ENCODE results near the gene PFDN2. TPM values are rescaled to one million over a fixed set of nuclear protein-coding genes. Genes with fewer than 3 reads are reported as not detected.

PFDN2 gene
- total and polyA plus RNA-seq, 2 donors (not counting 3 experiments of a cell fraction or from before 2014, with no cell fraction given) = 104 to 157 TPM

GRCh38 chr1:161070761-161071160, 47.1 kb downstream of the PFDN2 start:
- intact Hi-C loops (cut with micrococcal nuclease) (no loop called here), dilution Hi-C loops (cut with MboI; ENCODE audit: extremely low pct_ligation_motif_present, low sequenced_read_pairs) (no loop called here)
- no peak overlapping the region for H3K4me3 ChIP-seq (replicated peaks in 1 of 3; ENCODE audit: insufficient read depth in 1 of 3, low read depth in 1 of 3, low read length in 3 of 3)
- H3K9me3 ChIP-seq (replicated peaks; ENCODE audit: control insufficient read depth, insufficient read depth, low read length) = no peaks in the 10 kb centered on the region
- H3K27me3 ChIP-seq (ENCODE audit: control insufficient read depth in 2 of 2, insufficient read depth in 2 of 2, low read length in 2 of 2) = no peaks in the 10 kb centered on the region
- no peak overlapping the region for H3K4me2 ChIP-seq (ENCODE audit: insufficient read depth, low read length)
- TF ChIP-seq EZH2 (IDR thresholded peaks at IDR 0.05; ENCODE audit: borderline replicate concordance, low read depth, low read length, severe bottlenecking) (no peak), MYC (IDR thresholded peaks at IDR 0.05; ENCODE audit: low read depth, low read length) (no peak), FOS (IDR thresholded peaks at IDR 0.05; ENCODE audit: borderline replicate concordance, insufficient read depth, low read length) (no peak), POLR2AphosphoS5 (IDR thresholded peaks at IDR 0.05; ENCODE audit: insufficient read depth, low read depth, low read length) (no peak), CTCF (IDR thresholded peaks at IDR 0.05; ENCODE audit: extremely low read depth in 1 of 2, insufficient read depth in 1 of 2, low read depth in 1 of 2, low read length in 2 of 2) (no peak), GATA2 (IDR thresholded peaks at IDR 0.05; ENCODE audit: insufficient read depth, insufficient read length, low read depth, low read length) (no peak), POLR2A (IDR thresholded peaks at IDR 0.05; ENCODE audit: low read depth, low read length) (no peak), MAX (IDR thresholded peaks at IDR 0.05; ENCODE audit: insufficient read depth, insufficient read length) (no peak), JUN (IDR thresholded peaks at IDR 0.05; ENCODE audit: borderline replicate concordance, insufficient read depth, insufficient read length, low read depth) (no peak)
- H3K27ac ChIP-seq (ENCODE audit: insufficient read depth, low read depth, low read length) = no peak overlapping the region
- H3K36me3 ChIP-seq (ENCODE audit: control insufficient read depth in 2 of 2, extremely low read depth in 1 of 2, insufficient read depth in 2 of 2, low read length in 2 of 2) = no peaks in the 10 kb centered on the region
- BruUV-seq (replicated peaks) = no TSS peak
- no peaks in the 10 kb centered on the region for H4K20me1 ChIP-seq (replicated peaks; ENCODE audit: control insufficient read depth, extremely low read depth, insufficient read depth, low read length)
- POLR2A ChIA-PET = no interaction called here
- H3K9ac ChIP-seq (replicated peaks; ENCODE audit: extremely low read depth, insufficient read depth, low read length) = no peak overlapping the region
- no peaks in the 10 kb centered on the region for H3K79me2 ChIP-seq (ENCODE audit: control insufficient read depth, insufficient read depth, low read length)
- no peak overlapping the region for H2AFZ ChIP-seq (ENCODE audit: low read depth, low read length)
- no peaks in the 10 kb centered on the region for H3K4me1 ChIP-seq (ENCODE audit: control insufficient read depth, extremely low read depth, insufficient read depth, low read length)
- CTCF ChIA-PET = interaction anchor here (0.5 to 1.4 kb wide), 6 partner anchors 16 to 975 kb away, joined by 3 to 7 read pairs (median 3); no protein-coding TSS in a partner anchor
- FAIRE-seq = no peak
- H3K9me1 ChIP-seq (replicated peaks; ENCODE audit: control insufficient read depth, extremely low read depth, insufficient read depth, low read length) = no peaks in the 10 kb centered on the region
- DNase-seq (ENCODE audit: low read depth, low spot score) = no peak
